B cell (primary cell): ENCODE results near the gene NOP16. TPM values are rescaled to one million over a fixed set of nuclear protein-coding genes. Genes with fewer than 3 reads are reported as not detected.

Experiments used
- ATAC-seq: fragments of 200-7000 bp; cut with Tn5 transposase; one replicate; pipeline ENCODE4 v1.10.0; 2021; ENCODE audit warnings: low read depth, mild to moderate bottlenecking, moderate number of reproducible peaks, moderate library complexity
- CTCF ChIA-PET: fragments of 350-600 bp; sonication (Branson Sonifier 250); formaldehyde crosslinking; loops from one replicate; lab custom pipeline; 2021; ENCODE audit warnings: antibody characterized with exemption, inconsistent platforms; lab: Charles Lee
- POLR2A ChIA-PET: fragments of 350-600 bp; sonication (Branson Sonifier 250); formaldehyde crosslinking; loops from one replicate; lab custom pipeline; 2021; ENCODE audit warnings: antibody characterized with exemption; lab: Charles Lee
- DNase-seq: peaks from one replicate; pipeline ENCODE4 v3.0.0; 2013
- H2AFZ ChIP-seq: 2 replicates; pipeline ENCODE4 v1.6.1; 2012; ENCODE audit warnings: mild to moderate bottlenecking, low read depth, low read length; ENCODE audit not compliant: insufficient read depth, poor library complexity, severe bottlenecking
- H3K27ac ChIP-seq, 2 donors: 1 replicate in 1 of 2; 2 replicates in 1 of 2; pipeline ENCODE4 v1.5.1; 2012 to 2013; ENCODE audit warnings: low read length in 2 of 2, mild to moderate bottlenecking in 2 of 2, moderate library complexity in 1 of 2
- H3K27me3 ChIP-seq, 4 experiments: fragments of 200-600 bp in 1 of 4; sonication (generic) in 1 of 4; replicated peaks in 1 of 4; 1 replicate in 2 of 4; 2 replicates in 2 of 4; pipeline versions ENCODE4 v1.6.1 to v1.7.0; 2013 to 2016; ENCODE audit warnings: low read length in 3 of 4, mild to moderate bottlenecking in 2 of 4, mixed read lengths in 1 of 4, moderate library complexity in 1 of 4; ENCODE audit not compliant: insufficient read depth in 4 of 4, control insufficient read depth in 3 of 4; ENCODE audit errors: control extremely low read depth in 1 of 4
- H3K36me3 ChIP-seq, 2 experiments: replicated peaks in 1 of 2; 1 replicate in 1 of 2; 2 replicates in 1 of 2; pipeline versions ENCODE4 v1.6.1 to v1.7.1; 2013; ENCODE audit warnings: low read length in 1 of 2; ENCODE audit not compliant: insufficient read depth in 2 of 2, control insufficient read depth in 1 of 2; ENCODE audit errors: control extremely low read depth in 1 of 2, extremely low read depth in 1 of 2
- H3K4me1 ChIP-seq, 2 donors: fragments of 200-600 bp in 1 of 2; sonication (generic) in 1 of 2; 1 replicate in 1 of 2; 2 replicates in 1 of 2; pipeline versions ENCODE4 v1.5.1 to v1.6.1; 2013 to 2017; ENCODE audit warnings: low read length in 2 of 2; ENCODE audit not compliant: control insufficient read depth in 2 of 2, insufficient read depth in 2 of 2
- H3K4me2 ChIP-seq: replicated peaks from 2 replicates; pipeline ENCODE3; 2012; ENCODE audit warnings: mild to moderate bottlenecking, low read depth, low read length; ENCODE audit not compliant: poor library complexity, severe bottlenecking
- H3K4me3 ChIP-seq, 5 experiments: fragments of 200-600 bp in 1 of 5; sonication (generic) in 1 of 5; 1 replicate in 3 of 5; 2 replicates in 2 of 5; pipeline versions ENCODE4 v1.5.1 to v1.7.0; 2011 to 2016; ENCODE audit warnings: low read length in 4 of 5, mild to moderate bottlenecking in 4 of 5, low read depth in 2 of 5, control low read depth in 1 of 5, moderate library complexity in 1 of 5; ENCODE audit not compliant: insufficient read depth in 1 of 5; ENCODE audit errors: control extremely low read depth in 1 of 5, extremely low read depth in 1 of 5
- H3K79me2 ChIP-seq: fragments of 200-600 bp; sonication (generic); one replicate; pipeline ENCODE4 v1.6.0; 2016; ENCODE audit warnings: low read length; ENCODE audit not compliant: control insufficient read depth, insufficient read depth
- H3K9ac ChIP-seq: fragments of 200-600 bp; sonication (generic); 2 replicates; pipeline ENCODE4 v1.6.1; 2017; ENCODE audit warnings: mild to moderate bottlenecking, low read length, moderate library complexity
- H3K9me3 ChIP-seq, 3 donors: one replicate each; pipeline versions ENCODE4 v1.6.1 to v1.7.1; 2013; ENCODE audit warnings: low read length in 2 of 3; ENCODE audit not compliant: control insufficient read depth in 2 of 3, insufficient read depth in 1 of 3; ENCODE audit errors: control extremely low read depth in 1 of 3
- H4K20me1 ChIP-seq: 2 replicates; pipeline ENCODE4 v1.6.0; 2012; ENCODE audit warnings: mild to moderate bottlenecking, low read length; ENCODE audit not compliant: insufficient read depth, control insufficient read depth, poor library complexity, severe bottlenecking
- H3K27ac Mint-ChIP-seq: one replicate; pipeline ENCODE4 v1.8.0; 2021; ENCODE audit warnings: mixed read lengths
- H3K27me3 Mint-ChIP-seq: one replicate; pipeline ENCODE4 v1.8.0; 2021; ENCODE audit warnings: mixed read lengths
- H3K4me1 Mint-ChIP-seq: one replicate; pipeline ENCODE4 v1.8.0; 2021; ENCODE audit warnings: mixed read lengths
- H3K4me3 Mint-ChIP-seq: one replicate; pipeline ENCODE4 v1.8.0; 2021; ENCODE audit warnings: mixed read lengths
- H3K9me3 Mint-ChIP-seq: one replicate; pipeline ENCODE4 v1.8.0; 2022; ENCODE audit warnings: mixed read lengths; ENCODE audit not compliant: insufficient read depth
- EZH2 ChIP-seq: IDR thresholded peaks from 2 replicates; pipeline ENCODE4 v1.6.1; 2012; ENCODE audit warnings: borderline replicate concordance, low read depth, mild to moderate bottlenecking, moderate library complexity, low read length; ENCODE audit not compliant: insufficient read depth, poor library complexity, severe bottlenecking
- WGBS: methylation state at CpG from one replicate; pipeline ENCODE4 v1.1.5; 2013; ENCODE audit warnings: missing lambda C conversion rate; ENCODE audit not compliant: insufficient coverage; 5-methylcytosine and 5-hydroxymethylcytosine counted together
- intact Hi-C: fragments of 100-400 bp; cut with micrococcal nuclease; formaldehyde crosslinking; loops from one replicate; pipeline ENCODE4 v1.10.0; 2022
- polyA plus RNA-seq: library from polyadenylated mRNA; depleted of rRNA; stranded (reverse); fragments of >200 nt; gene quantifications from 2 replicates; pipeline ENCODE4 v1.2.3, GENCODE V29; 2012
- total RNA-seq, 2 donors: library from RNA; stranded (reverse); fragments of 120-200 nt in 1 of 2; gene quantifications; 1 replicate in 1 of 2; 2 replicates in 1 of 2; pipeline versions ENCODE4 v1.2.3 to v1.2.4, GENCODE V29; 2013 to 2022
- TF ChIP-seq, protein P1 (sequence below): fragments of 200-600 bp; IDR thresholded peaks from one replicate; pipeline ENCODE4 v1.8.0; 2022; ENCODE audit warnings: antibody characterized with exemption, mild to moderate bottlenecking

NOP16 gene
- total and polyA plus RNA-seq, 2 donors (not counting 1 experiment from before 2014, with no cell fraction given), result 25.0 to 27.8 TPM

DNA sequence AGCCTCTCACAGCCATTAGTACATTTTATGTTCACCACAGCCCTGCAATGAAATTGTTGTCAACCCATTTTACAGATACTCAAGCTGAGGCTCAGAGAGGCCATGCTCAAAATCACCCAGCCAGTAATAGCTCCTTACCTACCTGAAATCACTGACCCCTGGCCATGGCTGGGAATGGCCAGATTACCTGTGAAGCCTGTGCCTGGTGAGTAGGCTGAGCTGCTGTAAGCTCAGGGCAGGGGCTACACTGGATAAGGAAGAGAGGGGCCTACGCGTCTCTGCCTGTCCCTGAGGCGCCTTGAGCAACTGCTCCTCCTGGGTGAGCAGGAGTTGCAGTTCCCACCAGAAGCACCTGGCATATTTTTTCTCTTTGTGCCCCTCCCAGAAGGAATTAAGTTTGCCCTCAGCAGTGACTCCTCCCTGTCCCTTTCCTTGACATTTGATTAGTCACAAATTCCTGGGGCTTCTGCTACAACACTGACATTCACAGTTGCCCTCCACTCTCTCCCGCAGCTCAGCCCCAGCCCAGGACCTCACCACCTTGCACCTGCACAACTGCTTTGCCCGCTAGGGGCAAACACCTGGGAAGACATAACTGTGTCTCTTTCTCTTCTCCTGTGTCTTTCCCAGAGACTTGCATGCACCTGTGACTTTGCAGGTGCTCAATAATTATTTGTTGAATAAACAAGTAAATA, 22.2 kb upstream of the NOP16 start:
- H3K4me1 ChIP-seq, result peaks cover 5 to 8% of the 10 kb centered on the region in 2 donors
- Mint-ChIP-seq H3K27me3 (no peaks in the 10 kb centered on the region), H3K27ac (no peak overlapping the region), H3K4me3 (no peak overlapping the region), H3K4me1 (peaks cover 11% of the 10 kb centered on the region), H3K9me3 (no peaks in the 10 kb centered on the region)
- peaks cover 5% of the 10 kb centered on the region for H3K79me2 ChIP-seq
- no peak overlapping the region for H3K4me3 ChIP-seq
- 97% methylated on average over 5 of the region's 5 CpGs for WGBS
- H3K36me3 ChIP-seq, result peaks cover 0 to 14% of the 10 kb centered on the region in 2 experiments
- no peaks in the 10 kb centered on the region for H3K27me3 ChIP-seq
- H2AFZ ChIP-seq, result no peak overlapping the region
- no peak for DNase-seq
- CTCF ChIA-PET, result no interaction called here
- no peak overlapping the region for H3K4me2 ChIP-seq
- POLR2A ChIA-PET, result no interaction called here
- peaks cover 8% of the 10 kb centered on the region for H4K20me1 ChIP-seq
- ATAC-seq, result no peak
- H3K9ac ChIP-seq, result no peak overlapping the region
- TF ChIP-seq, protein P1, sequence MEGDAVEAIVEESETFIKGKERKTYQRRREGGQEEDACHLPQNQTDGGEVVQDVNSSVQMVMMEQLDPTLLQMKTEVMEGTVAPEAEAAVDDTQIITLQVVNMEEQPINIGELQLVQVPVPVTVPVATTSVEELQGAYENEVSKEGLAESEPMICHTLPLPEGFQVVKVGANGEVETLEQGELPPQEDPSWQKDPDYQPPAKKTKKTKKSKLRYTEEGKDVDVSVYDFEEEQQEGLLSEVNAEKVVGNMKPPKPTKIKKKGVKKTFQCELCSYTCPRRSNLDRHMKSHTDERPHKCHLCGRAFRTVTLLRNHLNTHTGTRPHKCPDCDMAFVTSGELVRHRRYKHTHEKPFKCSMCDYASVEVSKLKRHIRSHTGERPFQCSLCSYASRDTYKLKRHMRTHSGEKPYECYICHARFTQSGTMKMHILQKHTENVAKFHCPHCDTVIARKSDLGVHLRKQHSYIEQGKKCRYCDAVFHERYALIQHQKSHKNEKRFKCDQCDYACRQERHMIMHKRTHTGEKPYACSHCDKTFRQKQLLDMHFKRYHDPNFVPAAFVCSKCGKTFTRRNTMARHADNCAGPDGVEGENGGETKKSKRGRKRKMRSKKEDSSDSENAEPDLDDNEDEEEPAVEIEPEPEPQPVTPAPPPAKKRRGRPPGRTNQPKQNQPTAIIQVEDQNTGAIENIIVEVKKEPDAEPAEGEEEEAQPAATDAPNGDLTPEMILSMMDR, result no peak
- no peak for TF ChIP-seq EZH2
- H3K9me3 ChIP-seq, result no peaks in the 10 kb centered on the region
- intact Hi-C loops, result no loop called here
- no peak overlapping the region for H3K27ac ChIP-seq

DNA sequence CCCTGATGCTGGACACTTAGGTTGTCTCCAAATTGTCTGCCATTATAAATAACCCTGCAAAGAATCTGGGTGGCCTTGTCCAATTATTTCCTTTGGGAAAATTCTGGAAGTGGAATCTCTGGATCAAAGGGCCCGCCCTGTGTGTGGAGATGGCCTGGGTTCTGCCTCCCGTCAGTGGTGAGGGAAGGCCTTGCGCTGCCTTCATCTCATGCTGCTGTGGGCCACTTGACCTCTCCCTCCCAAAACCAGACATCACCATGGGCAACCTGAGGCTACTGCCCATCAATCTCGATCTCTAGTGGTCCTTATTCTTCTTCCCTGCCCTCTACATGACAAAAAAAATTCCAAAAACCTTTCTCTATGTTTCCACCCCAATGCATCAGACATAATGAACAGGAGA, 21.4 kb upstream of the NOP16 start:
- CTCF ChIA-PET, result interaction anchor here (0.7 kb wide), 1 partner anchor 13 kb away, joined by 3 read pairs; no protein-coding TSS in a partner anchor
- H3K79me2 ChIP-seq, result peaks cover 3% of the 10 kb centered on the region

More for the DNA sequence above, 21.4 kb upstream of the NOP16 start:
- H3K36me3 ChIP-seq, result peaks cover 1 to 17% of the 10 kb centered on the region in 2 experiments
- ATAC-seq (no peak), DNase-seq (no peak)
- Mint-ChIP-seq H3K9me3 (no peaks in the 10 kb centered on the region), H3K4me3 (no peak overlapping the region), H3K4me1 (peaks cover 4% of the 10 kb centered on the region), H3K27me3 (no peaks in the 10 kb centered on the region), H3K27ac (no peak overlapping the region)
- H3K9ac ChIP-seq, result no peak overlapping the region
- intact Hi-C loops, result no loop called here
- H3K4me3 ChIP-seq, result no peak overlapping the region
- H3K9me3 ChIP-seq, result no peaks in the 10 kb centered on the region
- no peak overlapping the region for H2AFZ ChIP-seq
- no peaks in the 10 kb centered on the region for H3K4me1 ChIP-seq
- no peak for TF ChIP-seq EZH2
- TF ChIP-seq, protein P1, result no peak
- POLR2A ChIA-PET, result no interaction called here
- H3K27ac ChIP-seq, result no peak overlapping the region
- peaks cover 8% of the 10 kb centered on the region for H4K20me1 ChIP-seq
- H3K4me2 ChIP-seq, result no peak overlapping the region
- 97% methylated on average over 3 of the region's 4 CpGs for WGBS
- no peaks in the 10 kb centered on the region for H3K27me3 ChIP-seq
